GM23338 (cell line): Measurements from ENCODE around the gene ATP12A. TPM values are rescaled to one million over a fixed set of nuclear protein-coding genes. Genes with fewer than 3 reads are reported as not detected.
"Not testable (repeated sequence)": the region's sequence is repeated elsewhere in the genome, so short reads cannot be mapped to it uniquely, and the experiment has no call there.

ENCODE experiments used
- ATAC-seq: fragments of 200-7000 bp; cut with Tn5 transposase; 3 replicates; pipeline ENCODE4 v1.9.1; 2020
- DNase-seq: peaks from one replicate; pipeline ENCODE4 v3.0.0-alpha.2; 2015; ENCODE audit warnings: low spot score
- H2AFZ ChIP-seq: fragments of 200-600 bp; sonication (generic); 2 replicates; pipeline ENCODE4 v1.8.0; 2016; ENCODE audit warnings: antibody characterized with exemption, mild to moderate bottlenecking, moderate library complexity
- H3F3A ChIP-seq: fragments of 200-600 bp; sonication (generic); replicated peaks from 2 replicates; pipeline ENCODE4 v1.8.0; 2017; ENCODE audit warnings: antibody characterized with exemption, mixed run types, low read depth
- H3K27ac ChIP-seq: fragments of 200-600 bp; sonication (generic); 2 replicates; pipeline ENCODE4 v1.6.1; 2016; ENCODE audit warnings: low read depth
- H3K27me3 ChIP-seq: fragments of 200-600 bp; sonication (generic); 2 replicates; pipeline ENCODE4 v1.8.0; 2016; ENCODE audit warnings: mild to moderate bottlenecking, mixed run types, moderate library complexity; ENCODE audit not compliant: insufficient read depth
- H3K36me3 ChIP-seq: fragments of 200-600 bp; sonication (generic); 2 replicates; pipeline ENCODE4 v1.8.0; 2016; ENCODE audit warnings: mild to moderate bottlenecking; ENCODE audit not compliant: insufficient read depth
- H3K4me1 ChIP-seq: fragments of 200-600 bp; sonication (generic); 2 replicates; pipeline ENCODE4 v1.8.0; 2016; ENCODE audit warnings: mild to moderate bottlenecking, moderate library complexity; ENCODE audit not compliant: insufficient read depth
- H3K4me2 ChIP-seq: fragments of 200-600 bp; sonication (generic); 2 replicates; pipeline ENCODE4 v1.7.1; 2017; ENCODE audit warnings: mixed run types
- H3K4me3 ChIP-seq: fragments of 200-600 bp; sonication (generic); 2 replicates; pipeline ENCODE4 v1.6.1; 2016; ENCODE audit warnings: mixed run types
- H3K79me2 ChIP-seq: fragments of 200-600 bp; sonication (generic); replicated peaks from 2 replicates; pipeline ENCODE4 v1.8.0; 2017; ENCODE audit warnings: mild to moderate bottlenecking; ENCODE audit not compliant: insufficient read depth
- H3K9me2 ChIP-seq: fragments of 200-600 bp; sonication (generic); 2 replicates; pipeline ENCODE4 v1.8.0; 2017; ENCODE audit not compliant: insufficient read depth
- H4K20me1 ChIP-seq: fragments of 200-600 bp; sonication (generic); replicated peaks from 2 replicates; pipeline ENCODE4 v1.8.0; 2017; ENCODE audit warnings: mild to moderate bottlenecking; ENCODE audit not compliant: insufficient read depth
- H3K27ac Mint-ChIP-seq: 2 replicates; pipeline ENCODE4 v1.8.0; 2020; ENCODE audit warnings: inconsistent platforms, mild to moderate bottlenecking, moderate library complexity, mixed read lengths
- H3K27me3 Mint-ChIP-seq: 3 replicates; pipeline ENCODE4 v1.8.0; 2022; ENCODE audit warnings: low read depth, mild to moderate bottlenecking, moderate library complexity, mixed read lengths, inconsistent platforms; ENCODE audit not compliant: insufficient read depth, poor library complexity
- H3K36me3 Mint-ChIP-seq: 3 replicates; pipeline ENCODE4 v1.8.0; 2021; ENCODE audit warnings: low read depth, mild to moderate bottlenecking, inconsistent platforms, moderate library complexity, mixed read lengths
- H3K4me1 Mint-ChIP-seq: 3 replicates; pipeline ENCODE4 v1.8.0; 2020; ENCODE audit warnings: mild to moderate bottlenecking, inconsistent platforms, mixed read lengths
- H3K4me3 Mint-ChIP-seq: 3 replicates; pipeline ENCODE4 v1.8.0; 2021; ENCODE audit warnings: moderate library complexity, mild to moderate bottlenecking, inconsistent platforms, mixed read lengths
- H3K9me3 Mint-ChIP-seq: 3 replicates; pipeline ENCODE4 v1.8.0; 2020; ENCODE audit warnings: moderate library complexity, mild to moderate bottlenecking, inconsistent platforms, mixed read lengths
- CTCF ChIP-seq, 2 experiments: fragments of 200-600 bp in 1 of 2; sonication (generic) in 1 of 2; conservative IDR thresholded peaks; 2 replicates each; pipeline versions ENCODE4 v1.5.1 to v1.6.1; 2016 to 2017; ENCODE audit warnings: antibody characterized with exemption in 2 of 2, low read depth in 2 of 2, mild to moderate bottlenecking in 2 of 2, moderate library complexity in 1 of 2
- EZH2 ChIP-seq: fragments of 200-600 bp; sonication (generic); IDR thresholded peaks from one replicate; pipeline ENCODE4 v1.8.0; 2017; ENCODE audit warnings: antibody characterized with exemption, mild to moderate bottlenecking, low read depth; ENCODE audit not compliant: unreplicated experiment
- JUNB ChIP-seq: IDR thresholded peaks from one replicate; pipeline ENCODE4 v1.6.1; 2016; ENCODE audit warnings: antibody characterized with exemption; ENCODE audit not compliant: unreplicated experiment
- NANOG ChIP-seq: IDR thresholded peaks from 2 replicates; pipeline ENCODE4 v1.6.1; 2016; ENCODE audit warnings: antibody characterized with exemption, borderline replicate concordance
- POLR2AphosphoS5 ChIP-seq: IDR thresholded peaks from 2 replicates; pipeline ENCODE4 v1.6.1; 2016; ENCODE audit warnings: antibody characterized with exemption, low read depth
- REST ChIP-seq: IDR thresholded peaks from one replicate; pipeline ENCODE4 v1.6.1; 2018; ENCODE audit warnings: antibody characterized with exemption; ENCODE audit not compliant: unreplicated experiment
- ZNF114 ChIP-seq: fragments of 250-450 bp; sonication (Bioruptor Pico); IDR thresholded peaks from 2 replicates; pipeline ENCODE4 v1.5.0; 2020; ENCODE audit warnings: mild to moderate bottlenecking, moderate library complexity
- polyA plus RNA-seq: library from polyadenylated mRNA; unstranded; fragments of >200 nt; fragmentation: Nextera tagmentation; extraction: Ambion mirVana; gene quantifications from 2 replicates; pipeline ENCODE4 v1.2.1, GENCODE V29; 2016
- total RNA-seq: library from RNA; depleted of rRNA; stranded (reverse); fragments of >200 nt; shearing (Covaris generic); gene quantifications from 2 replicates; pipeline ENCODE4 v1.2.3, GENCODE V29; 2014

ATP12A gene
- total and polyA plus RNA-seq, 2 experiments from 2014 or later: 0.40 to 1.0 TPM

- DNase-seq (peak; percentile 90), ATAC-seq (peak; percentile 99)
- H3K4me1 Mint-ChIP-seq: no peaks in the 10 kb centered on the region
- H3K36me3 Mint-ChIP-seq: peaks cover 4% of the 10 kb centered on the region; the same call in 1 of the 3 replicates
- Histone ChIP-seq H3K79me2 (no peaks in the 10 kb centered on the region), H3K9me2 (no peaks in the 10 kb centered on the region), H3F3A (no peaks in the 10 kb centered on the region), H3K27me3 (no peaks in the 10 kb centered on the region), H3K4me1 (no peaks in the 10 kb centered on the region), H4K20me1 (no peaks in the 10 kb centered on the region), H3K27ac (no peak overlapping the region), H3K4me3 (no peak overlapping the region), H2AFZ (0 out of 2 replicates have a peak overlapping the region, but pooled peaks have one; percentile 63), H3K4me2 (no peak overlapping the region), H3K36me3 (no peaks in the 10 kb centered on the region)
- no peak overlapping the region for H3K4me3 Mint-ChIP-seq
- TF ChIP-seq ZNF114 (CRISPR knock-in tag): no peak
- TF ChIP-seq CTCF (conservative IDR thresholded peaks at IDR 0.05; ENCODE audit: low read depth in 2 of 2): peak; percentile 79 to 87
- TF ChIP-seq NANOG: no peak
- no peaks in the 10 kb centered on the region for H3K27me3 Mint-ChIP-seq
- H3K9me3 Mint-ChIP-seq: peaks cover 20% of the 10 kb centered on the region
- H3K27ac Mint-ChIP-seq: no peak overlapping the region
Measured at GRCh38 chr13:24727731-24728601, 47.8 kb downstream of the ATP12A start.

GRCh38 chr13:24730873-24731567 lies 50.8 kb downstream of the ATP12A start:
- H3K4me3 ChIP-seq, H3K9me2 ChIP-seq, H3K27me3 ChIP-seq, H3K36me3 ChIP-seq, H2AFZ ChIP-seq, H3K36me3 Mint-ChIP-seq, H3K4me3 Mint-ChIP-seq, DNase-seq, H3K27me3 Mint-ChIP-seq, H3K4me1 Mint-ChIP-seq, H3K4me1 ChIP-seq, H4K20me1 ChIP-seq, H3K27ac Mint-ChIP-seq, H3F3A ChIP-seq, H3K27ac ChIP-seq, H3K79me2 ChIP-seq, ATAC-seq, H3K4me2 ChIP-seq: not testable (repeated sequence)
- peaks cover 20% of the 10 kb centered on the region for H3K9me3 Mint-ChIP-seq

- H4K20me1 ChIP-seq: no peaks in the 10 kb centered on the region
- TF ChIP-seq ZNF114 (CRISPR knock-in tag) (no peak), REST (no peak), JUNB (no peak), EZH2 (no peak), POLR2AphosphoS5 (no peak)
Measured at GRCh38 chr13:24734950-24735349, 54.7 kb downstream of the ATP12A start.

More at GRCh38 chr13:24734950-24735349, 54.7 kb downstream of the ATP12A start:
- Mint-ChIP-seq H3K4me1 (no peaks in the 10 kb centered on the region), H3K27me3 (peaks cover 8% of the 10 kb centered on the region), H3K9me3 (peaks cover 20% of the 10 kb centered on the region), H3K27ac (no peak overlapping the region), H3K36me3 (peaks cover 4% of the 10 kb centered on the region; the same call in 1 of the 3 replicates), H3K4me3 (no peak overlapping the region)
- no peak overlapping the region for H3K27ac ChIP-seq
- no peaks in the 10 kb centered on the region for H3K36me3 ChIP-seq
- DNase-seq (no peak), ATAC-seq (no peak)
- no peaks in the 10 kb centered on the region for H3K9me2 ChIP-seq
- H2AFZ ChIP-seq: peak overlapping the region; percentile 56; the same call in 1 of the 2 replicates
- H3K4me1 ChIP-seq: no peaks in the 10 kb centered on the region
- H3K79me2 ChIP-seq: no peaks in the 10 kb centered on the region
- H3K4me3 ChIP-seq: no peak overlapping the region
- H3K4me2 ChIP-seq: no peak overlapping the region
- H3K27me3 ChIP-seq: no peaks in the 10 kb centered on the region
- H3F3A ChIP-seq: no peaks in the 10 kb centered on the region
